ENCODE data around the gene GDPD1.
"Not testable (repeated sequence)": the region's sequence is repeated elsewhere in the genome, so short reads cannot be mapped to it uniquely, and the experiment has no call there.

The GDPD1 gene

DNA sequence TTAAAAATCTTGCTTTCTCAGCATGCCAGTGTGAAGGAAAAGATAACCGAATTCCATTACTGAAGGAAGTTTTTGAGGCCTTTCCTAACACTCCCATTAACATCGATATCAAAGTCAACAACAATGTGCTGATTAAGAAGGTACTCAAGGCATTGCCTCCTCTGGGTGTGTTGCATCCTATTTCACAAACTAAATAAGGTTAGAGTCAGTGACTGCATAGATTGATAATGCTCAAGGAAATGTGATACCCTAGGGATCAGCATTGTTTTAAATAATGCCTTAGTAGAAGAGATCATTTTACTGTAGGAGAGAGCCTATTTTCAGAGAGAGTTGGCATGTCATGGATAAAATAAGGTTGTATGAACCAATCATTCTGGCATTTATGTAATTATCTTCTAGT is 36.8 kb downstream of the GDPD1 start:
- no peak for DNase-seq

DNA sequence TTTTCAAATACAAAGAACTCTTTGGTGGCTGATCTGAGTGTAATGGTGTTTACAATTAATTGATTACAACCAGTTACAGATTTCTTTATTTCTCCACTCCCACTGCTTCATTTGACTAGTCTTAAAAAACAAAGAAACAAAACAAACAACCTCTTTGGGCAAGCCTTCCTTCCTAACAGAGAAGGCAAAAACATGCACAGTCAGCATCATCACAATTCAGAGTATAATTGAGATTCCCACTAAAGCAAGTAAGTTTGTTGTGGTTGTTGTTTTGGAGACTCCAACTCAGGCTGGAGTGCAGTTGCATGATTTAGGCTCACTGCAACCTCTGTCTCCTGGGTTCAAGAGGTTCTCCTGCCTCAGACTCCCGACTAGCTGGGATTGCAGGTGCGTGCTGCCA is 40.4 kb downstream of the GDPD1 start:
- no peak for DNase-seq

DNA sequence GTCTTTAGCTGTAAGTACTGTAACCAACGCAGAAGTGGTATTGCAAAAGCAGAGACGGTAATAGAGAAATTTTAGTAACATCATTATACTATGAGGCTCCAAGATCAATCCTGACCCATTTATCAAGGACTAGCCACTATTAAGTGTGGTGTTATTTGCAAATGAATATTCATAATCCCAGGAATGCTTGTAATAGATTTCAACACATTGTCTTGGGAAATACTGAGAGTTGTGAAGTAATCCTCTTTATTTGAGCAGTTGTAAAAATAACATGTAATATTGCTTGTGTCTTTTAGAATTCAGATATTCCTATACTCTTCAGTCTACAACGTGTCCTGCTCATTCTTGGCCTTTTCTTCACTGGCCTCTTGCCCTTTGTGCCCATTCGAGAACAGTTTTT is 46.4 kb downstream of the GDPD1 start:
- DNase-seq, result no peak

DNA sequence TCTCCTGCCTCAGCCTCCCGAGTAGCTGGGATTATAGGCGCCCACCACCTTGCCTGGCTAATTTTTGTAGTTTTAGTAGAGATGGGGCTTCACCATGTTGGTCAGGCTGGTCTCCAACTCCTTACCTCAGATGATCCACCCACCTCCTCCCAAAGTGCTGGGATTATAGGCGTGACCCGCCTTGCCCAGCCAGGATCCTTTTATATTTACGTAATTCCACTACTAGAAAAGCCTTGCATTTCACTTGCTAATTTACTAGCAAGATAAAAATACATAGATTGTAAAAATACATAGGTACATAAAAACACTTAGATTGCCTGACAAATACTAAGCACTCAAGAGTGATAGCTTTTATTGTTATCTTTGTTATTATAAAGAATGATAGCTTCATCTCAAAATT is 47.5 kb downstream of the GDPD1 start:
- no peak for DNase-seq

DNA sequence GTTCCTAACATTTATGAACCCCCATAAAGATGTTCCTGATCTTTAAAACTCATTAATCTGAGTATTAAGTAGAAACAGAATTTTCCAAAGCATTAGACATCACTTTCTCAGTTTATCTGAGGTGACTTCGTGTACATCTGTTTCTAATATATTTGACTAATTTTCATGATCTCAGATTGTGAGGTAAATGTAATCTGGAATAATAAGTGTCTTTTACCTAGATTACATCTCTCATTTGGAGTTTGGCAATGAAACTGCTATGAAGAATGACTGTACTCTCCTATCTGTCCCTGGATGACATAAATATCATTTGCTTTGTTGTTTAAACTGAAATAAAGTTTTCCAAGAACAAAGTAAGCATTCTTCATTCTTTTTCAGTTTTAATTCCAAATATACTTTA is 55.3 kb downstream of the GDPD1 start:
- DNase-seq, result no peak

DNA sequence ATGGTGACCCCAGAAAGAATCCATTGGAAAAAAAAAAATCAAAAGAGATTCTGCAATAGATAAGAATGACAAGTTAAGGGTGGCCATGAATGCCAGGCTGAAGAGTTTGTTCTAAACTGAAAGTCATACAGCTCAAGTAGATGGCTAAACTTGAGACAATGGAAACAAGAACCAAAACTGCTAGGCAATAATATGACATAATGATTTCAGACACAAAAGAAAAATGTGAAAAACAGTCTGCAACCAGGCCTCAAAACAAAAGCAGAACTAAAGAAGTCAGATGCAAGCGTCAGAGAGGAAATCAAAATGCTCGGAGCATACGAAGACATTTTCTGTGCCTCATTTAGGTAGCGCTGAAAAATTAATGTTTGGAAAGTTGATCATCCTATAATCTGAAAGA is 56.7 kb downstream of the GDPD1 start:
- DNase-seq, result no peak

DNA sequence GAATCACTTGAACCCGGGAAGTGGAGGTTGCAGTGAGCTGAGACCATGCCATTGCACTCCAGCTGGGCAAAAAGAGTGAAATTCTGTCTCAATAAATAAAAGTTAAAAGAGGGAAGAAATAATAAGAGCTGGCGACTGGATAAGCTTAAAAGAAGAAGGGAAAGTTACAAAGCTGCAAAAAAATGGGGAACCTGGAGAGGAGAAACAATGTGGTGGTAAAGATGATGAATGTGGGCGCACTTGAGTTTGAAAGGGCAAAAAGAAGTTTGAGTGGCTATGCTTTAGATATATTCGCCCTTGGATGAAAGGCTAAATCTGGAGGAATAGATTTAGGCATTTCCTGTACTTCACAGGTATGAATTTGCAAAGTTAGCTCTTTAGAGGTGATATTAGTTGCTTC is 58.1 kb downstream of the GDPD1 start:
- no peak for DNase-seq

DNA sequence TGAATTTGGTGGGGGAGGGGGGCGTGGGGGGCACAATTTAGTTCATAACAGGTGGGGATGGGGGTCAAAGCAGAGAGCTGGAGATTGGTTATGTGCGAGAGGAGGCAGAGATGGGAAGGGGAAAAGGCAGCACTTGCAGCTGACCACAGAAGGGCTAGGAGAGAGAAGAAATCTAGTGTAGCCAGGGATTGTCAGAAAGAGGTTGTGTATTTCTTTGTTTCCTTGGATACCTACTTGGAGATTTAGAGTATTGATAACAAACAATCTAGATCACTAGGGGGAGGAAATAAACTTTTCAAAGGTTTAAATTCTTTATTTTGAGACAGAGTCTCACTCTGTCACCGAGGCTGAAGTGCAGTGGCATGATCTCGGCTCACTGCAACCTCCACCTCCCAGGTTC is 64.0 kb downstream of the GDPD1 start:
- no peak for DNase-seq

DNA sequence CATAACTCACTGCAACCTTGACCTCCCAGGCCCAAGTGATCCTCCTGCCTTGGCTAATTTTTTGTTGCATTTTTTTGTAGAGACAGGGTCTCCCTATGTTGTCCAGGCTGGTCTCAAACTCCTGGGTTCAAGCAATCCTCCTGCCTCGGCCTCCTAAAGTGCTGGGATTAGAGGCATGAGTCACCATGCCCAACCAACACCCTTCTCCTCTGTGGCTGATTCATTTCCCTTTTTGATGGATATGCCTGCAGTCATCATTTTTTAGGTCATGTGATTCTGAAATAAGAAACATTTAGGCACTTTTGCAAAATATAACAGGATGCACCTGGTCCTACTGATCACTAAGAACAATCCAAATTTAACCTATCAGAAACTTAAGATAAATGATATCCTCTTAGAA is 67.1 kb downstream of the GDPD1 start:
- DNase-seq, result no peak

DNA sequence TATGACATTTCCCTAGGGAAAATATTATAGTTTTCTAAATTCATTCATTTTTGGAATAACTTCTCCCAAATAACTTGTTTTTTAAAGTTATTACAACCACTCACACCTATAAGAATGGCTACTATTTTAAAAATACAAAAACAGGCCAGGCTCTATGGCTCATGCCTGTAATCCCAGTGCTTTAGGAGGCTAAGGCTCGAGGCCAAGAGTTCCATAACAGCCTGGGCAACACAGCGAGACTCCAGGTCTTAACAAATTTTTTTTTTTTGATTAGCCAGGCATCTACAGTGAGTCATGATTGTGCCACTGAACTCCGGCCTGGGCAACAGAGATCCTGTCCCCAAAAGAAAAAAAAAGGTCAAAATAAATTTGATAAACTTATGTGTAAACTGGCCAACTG is 67.6 kb downstream of the GDPD1 start:
- DNase-seq, result no peak

DNA sequence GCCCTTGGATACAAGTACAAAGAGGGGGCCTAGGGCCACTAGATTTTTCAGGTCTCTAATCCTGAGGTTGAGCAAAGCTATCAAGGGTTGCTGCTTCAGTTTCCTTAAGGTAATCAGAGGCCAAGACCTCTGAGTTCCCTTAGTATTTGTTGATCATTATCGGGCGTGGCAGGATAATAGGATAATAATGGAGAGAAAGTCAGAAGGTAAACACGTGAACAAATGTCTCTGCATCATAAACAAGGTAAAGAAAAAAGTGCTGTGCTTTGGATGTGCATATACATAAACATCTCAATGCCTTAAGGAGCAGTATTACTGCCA is 69.6 kb downstream of the GDPD1 start:
- no peak for DNase-seq

DNA sequence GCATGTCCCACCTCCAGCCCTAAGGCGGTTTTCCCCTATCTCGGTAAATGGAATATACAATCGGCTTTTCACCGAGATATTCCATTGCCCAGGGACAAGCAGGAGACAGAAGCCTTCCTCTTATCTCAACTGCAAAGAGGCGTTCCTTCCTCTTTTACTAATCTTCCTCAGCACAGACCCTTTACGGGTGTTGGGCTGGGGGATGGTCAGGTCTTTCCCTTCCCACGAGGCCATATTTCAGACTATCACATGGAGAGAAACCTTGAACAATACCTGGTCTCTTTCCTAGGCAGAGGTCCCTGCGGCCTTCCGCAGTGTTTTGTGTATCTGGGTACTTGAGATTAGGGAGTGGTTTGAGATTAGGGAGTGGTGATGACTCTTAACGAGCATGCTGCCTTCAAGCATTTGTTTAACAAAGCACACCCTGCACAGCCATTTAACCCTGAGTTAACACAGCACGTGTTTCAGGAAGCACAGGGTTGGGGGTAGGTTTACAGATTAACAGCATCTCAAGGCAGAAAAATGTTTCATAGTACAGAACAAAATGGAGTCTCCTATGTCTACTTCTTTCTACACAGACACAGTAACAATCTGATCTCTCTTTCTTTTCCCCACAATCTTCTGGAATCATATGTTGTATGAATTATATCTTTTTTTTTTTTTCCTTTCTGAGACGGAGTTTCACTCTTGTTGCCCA is 70.1 kb downstream of the GDPD1 start:
- not testable (repeated sequence) for DNase-seq

DNA sequence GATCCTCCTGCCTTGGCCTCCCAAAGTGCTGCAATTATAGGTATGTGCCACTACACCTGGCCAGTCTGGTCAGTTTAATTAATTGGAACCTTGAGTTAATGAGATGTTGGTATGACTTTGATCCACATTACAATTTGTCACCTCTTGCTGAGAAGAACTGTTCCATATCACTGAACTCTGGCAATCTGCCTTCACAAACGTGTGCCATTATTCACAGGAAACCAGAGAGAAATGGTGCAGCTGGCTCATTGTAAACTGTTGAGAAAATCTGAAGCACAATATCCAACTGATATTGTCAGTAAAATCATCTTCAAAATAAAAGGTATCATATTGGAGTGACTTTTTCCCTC is 71.8 kb downstream of the GDPD1 start:
- no peak for DNase-seq

DNA sequence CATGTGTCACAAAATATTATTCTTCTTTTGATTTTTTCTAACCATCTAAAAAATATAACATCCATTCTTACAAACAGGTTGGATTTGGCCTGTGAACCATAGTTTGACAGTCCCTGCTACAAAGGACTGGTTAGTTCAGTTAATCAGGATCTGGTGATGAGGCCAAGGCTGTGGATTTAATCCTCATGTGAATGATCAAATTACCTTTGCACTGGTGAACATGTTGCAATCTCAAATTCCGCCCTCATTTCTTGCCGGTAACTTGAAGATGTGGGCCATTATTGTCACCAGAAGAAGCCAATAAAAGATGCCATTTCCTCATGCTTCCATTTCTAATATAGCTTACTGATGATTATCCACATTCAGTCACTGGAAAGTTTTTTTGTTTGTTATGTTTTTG is 75.9 kb downstream of the GDPD1 start:
- DNase-seq, result no peak

DNA sequence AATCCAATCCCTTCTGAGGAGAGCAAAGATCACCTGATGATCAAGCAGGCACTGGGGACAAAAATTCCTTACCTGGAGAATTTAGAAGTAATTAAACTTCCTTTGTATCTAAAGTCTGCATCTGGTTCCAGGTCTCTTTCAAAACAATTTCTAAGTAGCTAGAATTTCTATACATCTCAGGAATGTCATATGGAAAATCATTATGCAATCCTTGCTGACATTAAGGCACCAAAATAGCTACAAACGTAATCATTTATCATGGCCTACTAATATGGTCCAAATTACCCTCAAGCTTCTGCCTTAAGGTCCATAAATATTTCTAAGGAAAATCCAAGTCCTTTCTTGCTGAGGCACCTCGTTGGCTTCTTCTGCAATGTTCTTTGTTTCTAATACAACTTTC is 78.2 kb downstream of the GDPD1 start:
- no peak for DNase-seq

DNA sequence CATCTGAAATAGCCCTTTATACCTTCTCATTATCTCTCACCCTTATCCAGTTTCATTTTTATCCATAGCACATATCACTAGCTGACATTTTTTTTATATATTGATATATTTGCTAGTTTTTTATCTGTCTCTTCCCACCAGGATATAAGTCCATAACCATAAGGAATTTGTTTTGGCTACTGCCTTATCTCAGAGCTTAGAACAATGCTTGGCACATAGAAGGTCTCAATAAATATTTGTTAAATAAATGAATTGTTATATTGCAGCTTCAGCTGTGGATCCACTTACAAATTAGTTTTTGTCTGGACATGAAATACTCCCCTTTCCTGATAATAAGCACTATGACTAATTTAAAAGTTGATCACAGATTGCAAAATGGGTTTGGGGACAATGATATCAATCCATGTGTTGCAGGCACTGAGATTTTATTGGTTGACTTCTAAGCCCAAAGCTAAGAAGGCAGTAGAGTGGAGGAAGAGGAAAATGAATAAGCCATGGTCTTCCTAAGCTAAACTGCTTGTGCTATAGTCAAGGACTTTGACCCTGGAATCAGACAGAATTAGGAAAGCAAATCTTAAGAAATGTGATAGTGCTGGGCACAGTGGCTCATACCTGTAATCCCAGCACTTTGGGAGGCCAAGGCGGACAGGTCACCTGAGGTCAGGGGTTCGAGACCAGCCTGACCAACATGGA is 79.2 kb downstream of the GDPD1 start:
- no peak for DNase-seq

DNA sequence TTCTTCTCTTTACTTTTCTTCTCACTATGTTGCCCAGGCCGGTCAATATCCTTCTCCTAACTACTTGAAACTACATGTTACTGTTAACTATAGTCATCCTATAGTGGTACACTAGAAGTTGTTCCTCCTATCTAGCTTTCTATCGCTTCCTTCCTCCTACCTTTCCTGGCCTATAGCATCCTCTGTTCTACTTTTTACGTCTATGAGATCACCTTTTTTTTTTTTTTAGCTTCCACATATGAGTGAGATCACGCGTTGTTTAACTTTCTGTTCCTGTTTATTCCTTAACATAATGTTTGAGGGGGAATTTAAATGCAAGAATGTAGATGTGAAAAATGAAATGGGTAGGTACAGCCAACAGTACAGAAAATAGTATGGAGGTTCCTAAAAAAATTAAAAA is 80.6 kb downstream of the GDPD1 start:
- DNase-seq, result no peak

DNA sequence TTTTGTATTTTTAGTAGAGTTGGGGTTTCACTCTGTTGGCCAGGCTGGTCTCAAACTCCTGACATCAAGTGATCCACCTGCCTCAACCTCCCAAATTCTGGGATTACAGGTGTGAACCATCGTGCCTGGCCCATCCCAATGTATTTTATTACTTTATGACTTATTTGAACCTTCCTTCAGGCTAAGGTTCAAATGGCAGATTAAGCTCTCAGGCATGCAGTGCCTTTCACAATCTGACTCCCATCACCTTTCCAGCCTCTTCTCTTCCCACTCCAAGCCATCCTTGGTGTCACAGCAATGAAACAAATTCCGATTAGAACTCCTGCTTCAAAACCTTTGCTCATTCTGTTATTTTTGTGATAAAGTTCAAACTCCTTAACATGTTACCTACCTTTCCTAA is 84.5 kb downstream of the GDPD1 start:
- DNase-seq, result no peak

DNA sequence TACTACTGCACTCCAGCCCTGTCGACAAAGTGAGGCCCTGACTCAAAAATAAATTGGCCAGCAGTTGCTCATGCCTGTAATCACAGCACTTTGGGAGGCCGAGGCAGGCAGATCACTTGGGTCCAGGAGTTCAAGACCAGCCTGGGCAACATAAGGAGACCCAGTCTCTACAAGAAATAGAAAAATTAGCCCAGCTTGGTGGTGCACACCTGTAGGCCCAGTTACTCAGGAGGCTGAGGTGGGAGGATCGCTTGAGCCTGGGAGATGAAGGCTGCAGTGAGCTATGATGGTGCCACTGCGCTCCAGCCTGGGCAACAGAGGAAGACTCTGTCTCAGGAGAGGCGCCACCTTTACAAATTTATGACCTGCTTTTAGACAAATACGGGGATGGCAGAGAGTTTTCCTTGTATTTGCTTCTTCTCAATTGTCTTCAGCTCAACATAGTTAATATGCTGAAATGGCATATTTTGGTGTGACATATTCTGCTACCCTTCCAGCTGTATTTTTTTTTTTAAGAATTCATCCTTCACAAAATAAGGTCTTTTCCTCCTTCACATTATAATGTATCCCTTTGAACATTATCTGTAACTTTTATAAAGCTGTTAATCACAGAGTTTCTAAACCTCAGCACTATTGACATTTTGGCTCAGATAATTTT is 90.1 kb downstream of the GDPD1 start:
- DNase-seq, result no peak

DNA sequence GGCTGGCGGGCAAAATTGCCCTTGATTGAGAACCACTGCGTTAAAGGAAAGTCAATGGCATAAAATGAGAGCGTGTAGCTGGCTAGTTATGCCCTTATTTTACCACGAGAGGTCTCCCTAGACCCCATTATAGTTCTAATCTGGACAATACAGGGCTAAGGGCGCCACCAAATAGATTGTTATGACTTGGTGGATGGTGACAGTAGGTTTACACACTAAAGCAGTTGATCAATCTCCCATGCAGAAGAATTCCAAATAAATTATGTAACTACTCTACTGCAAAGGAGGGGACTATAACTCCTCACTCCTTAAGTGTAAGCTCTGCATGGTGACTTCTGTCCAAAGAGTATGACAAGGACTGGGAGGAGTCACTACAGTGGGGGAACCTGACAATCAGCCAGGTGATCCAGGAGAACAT is 90.7 kb downstream of the GDPD1 start:
- DNase-seq, result peak; percentile 33

DNA sequence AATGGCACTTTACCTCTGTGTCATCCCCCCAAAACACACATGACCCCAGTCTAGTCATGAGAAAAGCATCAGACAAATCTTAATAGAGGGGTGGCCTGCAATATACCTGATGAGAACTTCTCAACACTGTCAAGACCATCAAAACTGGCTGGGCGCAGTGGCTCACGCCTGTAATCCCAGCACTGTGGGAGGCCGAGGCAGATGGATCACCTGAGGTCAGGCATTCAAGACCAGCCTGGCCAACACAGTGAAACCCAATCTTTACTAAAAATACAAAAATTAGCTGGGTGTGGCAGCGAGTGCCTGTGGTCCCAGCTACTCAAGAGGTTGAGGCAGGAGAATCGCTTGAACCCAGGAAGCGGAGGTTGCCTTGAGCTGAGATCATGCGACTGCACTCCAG is 91.2 kb downstream of the GDPD1 start:
- not testable (repeated sequence) for DNase-seq

DNA sequence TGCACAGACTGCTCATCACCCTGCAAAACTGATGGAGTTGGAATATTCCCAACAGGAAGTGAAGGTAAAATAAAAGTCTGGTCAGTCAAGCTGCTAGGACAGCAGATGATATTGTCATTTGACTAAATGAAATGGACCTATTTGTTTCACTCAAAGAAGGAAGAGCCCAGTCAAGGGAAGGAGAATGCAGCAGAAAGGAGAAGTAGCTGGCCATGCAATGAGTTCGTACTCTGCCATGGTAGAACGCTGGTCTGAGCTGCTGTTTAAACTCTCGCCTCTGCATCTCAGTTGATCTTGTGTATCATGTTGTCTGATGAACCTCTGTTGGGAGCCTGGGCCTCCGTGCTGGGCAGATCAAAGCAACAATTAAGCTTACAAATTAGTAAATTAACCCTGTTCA is 95.6 kb downstream of the GDPD1 start:
- no peak for DNase-seq

Data from stimulated activated CD8-positive, alpha-beta memory T cell treated with anti-CD3 and anti-CD28 coated beads, Interleukin-4, amount 100 ng/mL, for 48 hours (primary cell).